ENCODE measurements around the gene N4BP2L2. TPM values are rescaled to one million over a fixed set of nuclear protein-coding genes. Genes with fewer than 3 reads are reported as not detected.

Gene N4BP2L2
- total RNA-seq, 1 experiment from 2014 or later = 61.4 TPM

DNA sequence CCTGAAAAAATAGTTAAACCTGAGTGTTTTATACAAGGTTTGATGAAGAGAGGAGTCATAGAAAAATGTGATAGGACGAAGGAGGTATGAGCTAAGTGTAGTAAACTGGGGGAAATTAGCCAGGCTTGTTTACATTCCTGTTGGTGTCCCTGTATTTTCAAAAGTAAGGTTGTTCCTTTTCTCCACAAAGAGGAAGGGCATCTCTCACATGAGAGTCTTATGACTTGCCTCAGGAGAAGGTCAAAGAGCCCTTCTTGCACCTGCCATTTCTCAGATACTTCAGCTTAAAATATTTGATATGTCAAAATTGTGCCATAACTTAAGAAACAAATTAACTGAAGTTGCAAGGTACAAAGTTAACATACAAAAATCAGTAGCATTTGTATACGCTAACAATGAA lies 3.6 kb upstream of the N4BP2L2 start:
- Histone ChIP-seq H3K56ac (ENCODE audit: insufficient read length, low read depth, low read length) (no peak overlapping the region), H3K27me3 (ENCODE audit: insufficient read depth, low read length) (no peaks in the 10 kb centered on the region), H3T11ph (ENCODE audit: low read length) (no peak overlapping the region), H3K79me1 (ENCODE audit: insufficient read depth, low read depth, low read length, poor library complexity, severe bottlenecking) (no peaks in the 10 kb centered on the region), H3K9me3 (ENCODE audit: control insufficient read depth, low read depth, low read length) (no peaks in the 10 kb centered on the region), H3K27ac (ENCODE audit: insufficient read length, low read depth, low read length) (no peak overlapping the region), H3K4me1 (ENCODE audit: insufficient read depth, low read length) (no peaks in the 10 kb centered on the region), H3K79me2 (ENCODE audit: insufficient read depth, low read length) (peaks cover 2% of the 10 kb centered on the region; the same call in 1 of the 2 replicates), H3K4me2 (ENCODE audit: insufficient read depth, insufficient read length, low read length) (no peak overlapping the region), H2BK5ac (ENCODE audit: insufficient read length, low read length) (no peak overlapping the region), H3K4ac (ENCODE audit: low read depth, low read length) (no peak overlapping the region), H2AK5ac (ENCODE audit: insufficient read length, low read length) (no peak overlapping the region), H4K91ac (ENCODE audit: insufficient read length, low read depth, low read length) (no peak overlapping the region), H3K23ac (ENCODE audit: insufficient read length, low read depth, low read length) (no peak overlapping the region), H2BK120ac (ENCODE audit: low read depth, low read length, poor library complexity, severe bottlenecking) (no peak overlapping the region), H2BK15ac (ENCODE audit: low read depth, low read length) (no peak overlapping the region), H4K8ac (replicated peaks; ENCODE audit: insufficient read length, low read depth, low read length) (no peak overlapping the region), H2AFZ (ENCODE audit: low read length) (no peak overlapping the region), H3K23me2 (ENCODE audit: insufficient read length, low read depth, low read length, poor library complexity, severe bottlenecking) (peaks cover 9% of the 10 kb centered on the region), H3K18ac (ENCODE audit: insufficient read length, low read depth, low read length) (no peak overlapping the region), H2BK12ac (ENCODE audit: insufficient read length, low read depth, low read length) (no peak overlapping the region), H4K20me1 (ENCODE audit: control insufficient read depth, insufficient read depth, insufficient read length) (no peaks in the 10 kb centered on the region), H3K9ac (ENCODE audit: extremely low read depth, insufficient read length, low read length) (no peak overlapping the region), H3K14ac (ENCODE audit: insufficient read depth, low read length) (no peak overlapping the region), H2BK20ac (ENCODE audit: low read depth, low read length, poor library complexity, severe bottlenecking) (no peak overlapping the region), H4K5ac (ENCODE audit: insufficient read length, low read depth, low read length) (no peak overlapping the region)
- no peak for TF ChIP-seq CTCF (conservative IDR thresholded peaks at IDR 0.05)
- Mint-ChIP-seq H3K27me3 (ENCODE audit: low read depth) (no peaks in the 10 kb centered on the region), H3K9me3 (no peaks in the 10 kb centered on the region; a peak in 3 of 5 replicates), H3K4me1 (peaks cover 8 to 10% of the 10 kb centered on the region in 2 experiments), H3K4me3 (no peak overlapping the region), H3K27ac (no peak overlapping the region), H3K36me3 (ENCODE audit: insufficient read depth in 1 of 3, low read depth in 3 of 3) (peaks cover 0 to 4% (median 0%) of the 10 kb centered on the region in 3 experiments; a peak in 1 of 7 replicates)
- DNase-seq = no peak
- WGBS (ENCODE audit: extremely low coverage, insufficient read length, low lambda C conversion rate) = no CpG with 5 or more reads among the region's 2 CpGs
